ENCODE measurements around the gene SP6.

GRCh38 chr17:47891545-47892088 is 40.7 kb upstream of the SP6 start:
- no peak for TF ChIP-seq CTCF (IDR thresholded peaks at IDR 0.05)
- TF ChIP-seq POLR2A (IDR thresholded peaks at IDR 0.05) = no peak
